Fibroblast of lung (primary cell): ENCODE results near the gene MCM5. TPM values are rescaled to one million over a fixed set of nuclear protein-coding genes. Genes with fewer than 3 reads are reported as not detected.
"Not testable (repeated sequence)": the region's sequence is repeated elsewhere in the genome, so short reads cannot be mapped to it uniquely, and the experiment has no call there.

Source experiments
- DNase-seq, 2 donors: peaks; one replicate each; pipeline versions ENCODE4 v3.0.0 to v3.0.0-alpha.2; 2010; ENCODE audit warnings: low read depth in 2 of 2
- H2AFZ ChIP-seq: 2 replicates; pipeline ENCODE4 v1.5.1; 2012; ENCODE audit warnings: low read length, control low read depth, inconsistent platforms
- H3K27ac ChIP-seq: 2 replicates; pipeline ENCODE4 v1.5.1; 2011; ENCODE audit warnings: low read length, control low read depth; ENCODE audit not compliant: insufficient read depth
- H3K27me3 ChIP-seq: 2 replicates; pipeline ENCODE4 v1.5.1; 2011; ENCODE audit warnings: mild to moderate bottlenecking, low read length; ENCODE audit not compliant: control insufficient read depth, insufficient read depth
- H3K36me3 ChIP-seq: 2 replicates; pipeline ENCODE4 v1.5.1; 2011; ENCODE audit warnings: low read length; ENCODE audit not compliant: control insufficient read depth, insufficient read depth
- H3K4me1 ChIP-seq: 2 replicates; pipeline ENCODE4 v1.5.1; 2011; ENCODE audit warnings: low read length; ENCODE audit not compliant: control insufficient read depth, insufficient read depth; ENCODE audit errors: extremely low read depth
- H3K4me2 ChIP-seq: 2 replicates; pipeline ENCODE4 v1.5.1; 2011; ENCODE audit warnings: low read length, control low read depth; ENCODE audit not compliant: insufficient read depth; ENCODE audit errors: extremely low read depth
- H3K4me3 ChIP-seq, 4 experiments: fragments of 200-600 bp in 1 of 4; sonication (generic) in 1 of 4; replicated peaks in 1 of 4; 2 replicates each; pipeline ENCODE4 v1.5.1; 2011 to 2016; ENCODE audit warnings: low read length in 4 of 4, low read depth in 3 of 4, mild to moderate bottlenecking in 3 of 4, control low read depth in 2 of 4, inconsistent platforms in 1 of 4, mixed read lengths in 1 of 4; ENCODE audit not compliant: insufficient read depth in 1 of 4; ENCODE audit errors: control extremely low read depth in 1 of 4
- H3K79me2 ChIP-seq: 2 replicates; pipeline ENCODE4 v1.5.1; 2012; ENCODE audit warnings: mild to moderate bottlenecking, low read length, inconsistent platforms; ENCODE audit not compliant: control insufficient read depth, insufficient read depth
- H3K9ac ChIP-seq: 2 replicates; pipeline ENCODE4 v1.5.1; 2011; ENCODE audit warnings: mild to moderate bottlenecking, low read length, control low read depth; ENCODE audit not compliant: insufficient read depth
- H3K9me3 ChIP-seq: 2 replicates; pipeline ENCODE4 v1.5.1; 2012; ENCODE audit warnings: low read depth, low read length; ENCODE audit not compliant: control insufficient read depth, insufficient read depth
- H4K20me1 ChIP-seq: 2 replicates; pipeline ENCODE4 v1.5.1; 2011; ENCODE audit warnings: low read length; ENCODE audit not compliant: control insufficient read depth, insufficient read depth; ENCODE audit errors: extremely low read depth
- CTCF ChIP-seq, 2 donors: IDR thresholded peaks in 1 of 2; conservative IDR thresholded peaks in 1 of 2; 1 replicate in 1 of 2; 2 replicates in 1 of 2; pipeline ENCODE4 v1.5.1; 2011 to 2012; ENCODE audit warnings: low read length in 2 of 2, control low read depth in 1 of 2, inconsistent platforms in 1 of 2, low read depth in 1 of 2, mild to moderate bottlenecking in 1 of 2
- EZH2 ChIP-seq: IDR thresholded peaks from 2 replicates; pipeline ENCODE4 v1.5.1; 2012; ENCODE audit warnings: low read length, control low read depth, mild to moderate bottlenecking; ENCODE audit errors: missing control alignments
- polyA plus RNA-seq, 2 donors: library from polyadenylated mRNA; depleted of rRNA in 1 of 2; stranded (reverse) in 1 of 2; unstranded in 1 of 2; fragments of >200 nt; gene quantifications; 2 replicates each; pipeline ENCODE4 v1.2.1, GENCODE V29; 2011 to 2012; ENCODE audit warnings: missing spikeins in 1 of 2
- total RNA-seq: library from RNA; depleted of rRNA; stranded (reverse); fragments of >200 nt; gene quantifications from 2 replicates; pipeline ENCODE4 v1.2.1, GENCODE V29; 2014

The MCM5 gene
- total and polyA plus RNA-seq, 2 donors (not counting 1 experiment from before 2014, with no cell fraction given): 13.4 to 21.7 TPM

DNA sequence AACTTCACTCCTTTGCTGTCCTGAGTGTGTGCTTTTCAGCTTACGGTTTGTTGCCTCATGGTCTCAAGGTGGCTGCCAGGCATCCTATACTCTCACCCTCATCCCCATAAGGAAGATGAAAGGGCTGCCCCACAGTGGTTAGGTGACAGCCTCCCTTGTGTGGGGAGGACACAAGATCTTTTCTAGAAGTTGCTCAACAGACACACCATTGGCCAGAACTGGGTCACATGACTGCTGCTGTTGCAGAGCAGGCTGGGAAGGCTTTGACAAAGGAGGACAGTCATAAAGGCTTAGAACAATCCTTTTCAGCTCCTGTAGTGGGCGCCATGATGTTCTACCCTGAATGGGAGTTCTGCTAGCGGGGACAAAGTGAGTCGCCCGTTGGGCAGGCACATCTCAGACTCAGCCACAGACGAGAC is 71.0 kb downstream of the MCM5 start:
- Histone ChIP-seq H3K27ac (no peak overlapping the region), H2AFZ (no peak overlapping the region), H3K4me2 (no peak overlapping the region), H3K9ac (no peak overlapping the region), H4K20me1 (no peaks in the 10 kb centered on the region), H3K4me3 (no peak overlapping the region), H3K27me3 (no peaks in the 10 kb centered on the region), H3K9me3 (no peaks in the 10 kb centered on the region), H3K36me3 (no peaks in the 10 kb centered on the region), H3K79me2 (no peaks in the 10 kb centered on the region), H3K4me1 (peaks cover 3% of the 10 kb centered on the region)
- peak; percentile 8 to 52 for DNase-seq
- TF ChIP-seq EZH2: no peak
- no peak for TF ChIP-seq CTCF (conservative IDR thresholded peaks at IDR 0.05 in 1 of 2, IDR thresholded peaks at IDR 0.05 in 1 of 2; ENCODE audit: low read depth in 1 of 2, low read length in 2 of 2)

DNA sequence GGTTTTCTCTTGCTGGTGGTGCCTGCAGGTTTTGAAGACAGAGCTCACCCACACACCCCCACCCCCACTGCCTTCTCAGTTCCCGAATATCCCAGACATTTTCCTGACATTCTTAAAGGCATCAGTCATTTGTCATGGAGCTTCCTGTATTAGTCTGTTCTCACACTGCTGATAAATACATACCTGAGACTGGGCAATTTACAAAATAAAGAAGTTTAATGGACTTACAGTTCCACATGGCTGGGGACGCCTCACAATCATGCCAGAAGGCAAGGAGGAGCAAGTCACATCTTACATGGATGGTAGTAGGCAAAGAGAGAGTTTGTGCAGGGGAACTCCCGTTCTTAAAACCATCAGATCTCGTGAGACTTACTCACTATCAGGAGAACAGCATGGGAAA is 71.6 kb downstream of the MCM5 start:
- H3K9me3 ChIP-seq, H3K27me3 ChIP-seq, DNase-seq, H3K4me2 ChIP-seq, H3K9ac ChIP-seq, H3K4me1 ChIP-seq, H3K36me3 ChIP-seq, H3K27ac ChIP-seq, H2AFZ ChIP-seq, H4K20me1 ChIP-seq, H3K79me2 ChIP-seq, H3K4me3 ChIP-seq: not testable (repeated sequence)

DNA sequence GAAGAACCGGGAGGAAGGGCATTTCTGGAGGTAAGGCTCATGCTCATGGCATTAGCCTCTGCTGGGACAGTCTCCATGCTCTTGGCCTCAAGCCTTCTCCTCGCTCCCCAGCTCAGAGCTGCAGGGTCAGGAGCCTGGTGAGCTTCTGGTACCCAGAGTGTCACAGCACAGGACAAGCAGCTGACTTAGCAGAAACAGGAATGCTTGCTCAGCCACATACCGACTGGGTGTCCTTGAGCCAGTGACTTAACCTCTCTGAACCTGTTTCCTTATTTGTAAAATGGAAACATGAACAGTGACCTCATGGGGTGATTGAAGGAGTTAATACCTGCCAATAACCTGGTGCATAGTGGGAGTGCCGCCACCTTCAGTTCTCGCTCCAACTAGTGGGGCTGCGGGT is 72.5 kb downstream of the MCM5 start:
- no peak for DNase-seq
- no peaks in the 10 kb centered on the region for H4K20me1 ChIP-seq
- H3K9ac ChIP-seq: no peak overlapping the region
- H3K79me2 ChIP-seq: no peaks in the 10 kb centered on the region
- no peak overlapping the region for H3K4me3 ChIP-seq
- no peak overlapping the region for H2AFZ ChIP-seq
- TF ChIP-seq CTCF (conservative IDR thresholded peaks at IDR 0.05 in 1 of 2, IDR thresholded peaks at IDR 0.05 in 1 of 2; ENCODE audit: low read depth in 1 of 2, low read length in 2 of 2) (no peak), EZH2 (no peak)
- no peaks in the 10 kb centered on the region for H3K36me3 ChIP-seq
- no peak overlapping the region for H3K4me2 ChIP-seq
- peaks cover 3% of the 10 kb centered on the region for H3K4me1 ChIP-seq
- H3K9me3 ChIP-seq: no peaks in the 10 kb centered on the region
- H3K27me3 ChIP-seq: no peaks in the 10 kb centered on the region
- no peak overlapping the region for H3K27ac ChIP-seq
